ENCODE data around the gene CYSRT1.

Gene CYSRT1

GRCh38 chr9:137273095-137273490 lies 48.1 kb downstream of the CYSRT1 start:
- no peak for DNase-seq

GRCh38 chr9:137273611-137274320 lies 48.8 kb downstream of the CYSRT1 start:
- no peak for DNase-seq

- no peak for DNase-seq
Observed at GRCh38 chr9:137275203-137275587, 50.2 kb downstream of the CYSRT1 start.

Data from suppressor macrophage treated with lipopolysaccharide for 1 hour (primary cell).